A549 (cell line): ENCODE measurements around the gene TLNRD1. TPM values are rescaled to one million over a fixed set of nuclear protein-coding genes. Genes with fewer than 3 reads are reported as not detected.

Source experiments
- ATAC-seq, 2 experiments: fragments of 200-7000 bp in 1 of 2; fragments of >200 bp in 1 of 2; cut with Nextera tagmentation in 1 of 2; cut with Tn5 transposase in 1 of 2; 3 replicates each; pipeline versions ENCODE4 v1.8.0 to v1.9.1; 2018 to 2020; ENCODE audit warnings: mild to moderate bottlenecking in 1 of 2, moderate library complexity in 1 of 2
- CTCF ChIA-PET: fragments of 300-600 bp; sonication (Branson Sonifier 250); formaldehyde crosslinking; extraction: SDS; loops from one replicate; lab custom pipeline; 2021; ENCODE audit warnings: antibody characterized with exemption, inconsistent platforms; lab: Yijun Ruan, JAX
- POLR2A ChIA-PET: fragments of 350-600 bp; formaldehyde crosslinking; extraction: SDS; loops from one replicate; lab custom pipeline; 2021; ENCODE audit warnings: antibody characterized with exemption, inconsistent platforms; lab: Yijun Ruan, JAX
- DNase-seq, 2 experiments: peaks; one replicate each; pipeline versions ENCODE4 v3.0.0 to v3.0.0-alpha.2; 2011 to 2016; ENCODE audit warnings: low read depth in 1 of 2, low spot score in 1 of 2
- FAIRE-seq: peaks from 2 replicates; lab custom pipeline; 2011; peaks lifted over from hg19 to GRCh38; lab: Jason Lieb, UNC
- H3K27ac ChIP-seq, 2 experiments: fragments of >200 bp; sonication (Bioruptor Twin); formaldehyde crosslinking; 3 replicates each; pipeline ENCODE4 v1.5.1; 2016 to 2017
- H3K4me1 ChIP-seq: fragments of >200 bp; sonication (Bioruptor Twin); formaldehyde crosslinking; 3 replicates; pipeline ENCODE4 v1.6.1; 2016
- H3K4me2 ChIP-seq: fragments of >200 bp; sonication (Bioruptor Twin); formaldehyde crosslinking; 3 replicates; pipeline ENCODE4 v1.6.1; 2016
- H3K4me3 ChIP-seq: fragments of >200 bp; sonication (Bioruptor Twin); formaldehyde crosslinking; 3 replicates; pipeline ENCODE4 v1.5.1; 2016
- H3K9me3 ChIP-seq: fragments of >200 bp; sonication (Bioruptor Twin); formaldehyde crosslinking; 3 replicates; pipeline ENCODE4 v1.6.1; 2016
- BCL3 ChIP-seq: fragments of >200 bp; sonication (Bioruptor Twin); formaldehyde crosslinking; IDR thresholded peaks from 3 replicates; pipeline ENCODE4 v1.6.1; 2016
- CTCF ChIP-seq: fragments of >200 bp; sonication (Bioruptor Twin); formaldehyde crosslinking; IDR thresholded peaks from 3 replicates; pipeline ENCODE4 v1.5.1; 2016
- ELK1 ChIP-seq: fragments of 150-350 bp; IDR thresholded peaks from 2 replicates; pipeline ENCODE4 v1.6.1; 2014; ENCODE audit warnings: low read depth, mild to moderate bottlenecking, low read length
- ESRRA ChIP-seq: fragments of 150-350 bp; IDR thresholded peaks from 2 replicates; pipeline ENCODE4 v1.6.1; 2014; ENCODE audit warnings: mild to moderate bottlenecking, low read length, borderline replicate concordance
- FOSL2 ChIP-seq, 2 experiments: fragments of 450-650 bp in 1 of 2; fragments of >200 bp in 1 of 2; sonication (Bioruptor Twin) in 1 of 2; formaldehyde crosslinking; IDR thresholded peaks; 2 replicates each; pipeline versions ENCODE4 v1.5.0 to v1.6.1; 2016 to 2020; ENCODE audit warnings: mild to moderate bottlenecking in 1 of 2, moderate library complexity in 1 of 2
- FOXS1 ChIP-seq: fragments of 250-450 bp; sonication (Bioruptor Pico); IDR thresholded peaks from 2 replicates; pipeline ENCODE4 v1.5.0; 2020; ENCODE audit warnings: mild to moderate bottlenecking, moderate library complexity
- GATA3 ChIP-seq: IDR thresholded peaks from 2 replicates; pipeline ENCODE4 v1.6.1; 2012; ENCODE audit warnings: borderline replicate concordance
- HDAC2 ChIP-seq: fragments of 200-600 bp; sonication (generic); IDR thresholded peaks from 2 replicates; pipeline ENCODE4 v1.6.1; 2016
- HES2 ChIP-seq: fragments of >200 bp; sonication (Bioruptor Twin); formaldehyde crosslinking; IDR thresholded peaks from 2 replicates; pipeline ENCODE4 v1.6.1; 2016
- HOXB5 ChIP-seq: fragments of 250-450 bp; sonication (Bioruptor Pico); IDR thresholded peaks from 2 replicates; pipeline ENCODE4 v1.5.0; 2020; ENCODE audit warnings: mild to moderate bottlenecking, moderate library complexity
- JUNB ChIP-seq: fragments of >200 bp; sonication (Bioruptor Twin); formaldehyde crosslinking; IDR thresholded peaks from 2 replicates; pipeline ENCODE4 v1.6.1; 2016
- KDM5A ChIP-seq: fragments of 200-600 bp; sonication (generic); IDR thresholded peaks from 2 replicates; pipeline ENCODE4 v1.6.1; 2016; ENCODE audit warnings: antibody characterized with exemption, mild to moderate bottlenecking
- PHF8 ChIP-seq: fragments of 200-600 bp; sonication (generic); IDR thresholded peaks from 2 replicates; pipeline ENCODE4 v1.6.1; 2016; ENCODE audit warnings: low read depth, mild to moderate bottlenecking, antibody characterized with exemption, moderate library complexity, borderline replicate concordance
- POLR2A ChIP-seq: IDR thresholded peaks from 2 replicates; pipeline ENCODE4 v1.6.1; 2012; ENCODE audit warnings: mild to moderate bottlenecking, low read length
- RNF2 ChIP-seq: fragments of 200-600 bp; sonication (generic); IDR thresholded peaks from 2 replicates; pipeline ENCODE4 v1.6.1; 2016; ENCODE audit warnings: low read depth, mild to moderate bottlenecking, antibody characterized with exemption, moderate library complexity, borderline replicate concordance
- TFCP2L1 ChIP-seq: fragments of 250-450 bp; sonication (Bioruptor Pico); IDR thresholded peaks from 2 replicates; pipeline ENCODE4 v1.5.0; 2021; ENCODE audit warnings: mild to moderate bottlenecking
- WGBS: methylation state at CpG from one replicate; pipeline ENCODE4 v1.1.6; 2017; ENCODE audit errors: missing lambda C conversion rate; 5-methylcytosine and 5-hydroxymethylcytosine counted together
- polyA plus RNA-seq, 4 experiments: library from polyadenylated mRNA; depleted of rRNA in 3 of 4; stranded (reverse); fragments of >200 nt; fragmentation: RNase III in 1 of 4; extraction: RNeasy Plus Mini Kit Qiagen cat#74134 plus additional on column Dnase treatment in 1 of 4; gene quantifications; 2 replicates in 3 of 4; 3 replicates in 1 of 4; pipeline ENCODE4 v1.2.3, GENCODE V29; 2011 to 2017

TLNRD1 gene
- polyA plus RNA-seq, 2 of the 4 experiments (the other 2 are of a cell fraction): 6.6 to 7.2 TPM

GRCh38 chr15:81031203-81031602, 30.5 kb downstream of the TLNRD1 start:
- no peak overlapping the region for H3K4me2 ChIP-seq
- no peaks in the 10 kb centered on the region for H3K4me1 ChIP-seq
- POLR2A ChIA-PET: no interaction called here
- no peak overlapping the region for H3K4me3 ChIP-seq
- TF ChIP-seq HOXB5 (CRISPR knock-in tag): no peak
- no peak for TF ChIP-seq FOSL2 (IDR thresholded peaks at IDR 0.05)
- no peak for TF ChIP-seq FOSL2 (CRISPR knock-in tag; IDR thresholded peaks at IDR 0.05)
- TF ChIP-seq JUNB: no peak
- no peak for TF ChIP-seq PHF8
- no peak for TF ChIP-seq GATA3
- no peak for TF ChIP-seq HES2
- TF ChIP-seq, all 56 proteins: peak for 0
- 41% methylated on average over 4 of the region's 4 CpGs for WGBS
- FAIRE-seq (no peak), DNase-seq (no peak), ATAC-seq (no peak)
- CTCF ChIA-PET: interaction anchor here (1.9 kb wide), 1 partner anchor 61 kb away, joined by 5 read pairs; no protein-coding TSS in a partner anchor
- H3K9me3 ChIP-seq: peaks cover 30% of the 10 kb centered on the region
- no peak overlapping the region for H3K27ac ChIP-seq

GRCh38 chr15:81032355-81032754, 31.6 kb downstream of the TLNRD1 start:
- ChIA-PET CTCF (interaction anchor here (0.9 kb wide), 1 partner anchor 393 kb away, joined by 3 read pairs; no protein-coding TSS in a partner anchor), POLR2A (no interaction called here)
- Histone ChIP-seq H3K4me1 (no peaks in the 10 kb centered on the region), H3K27ac (no peak overlapping the region), H3K9me3 (peaks cover 30% of the 10 kb centered on the region), H3K4me3 (no peak overlapping the region), H3K4me2 (no peak overlapping the region)
- 37% methylated on average over 4 of the region's 4 CpGs for WGBS
- DNase-seq: no peak
- FAIRE-seq: no peak
- TF ChIP-seq HDAC2 (no peak), ESRRA (no peak), POLR2A (no peak), FOSL2 (IDR thresholded peaks at IDR 0.05) (no peak), FOSL2 (CRISPR knock-in tag; IDR thresholded peaks at IDR 0.05) (no peak)
- no peak for ATAC-seq

- ATAC-seq (no peak), DNase-seq (no peak)
- 4% methylated on average over 1 of the region's 1 CpG for WGBS
- TF ChIP-seq CTCF (no peak), RNF2 (no peak), KDM5A (no peak), HES2 (no peak), BCL3 (no peak), FOXS1 (no peak), ELK1 (no peak), TFCP2L1 (CRISPR knock-in tag) (no peak)
- TF ChIP-seq, all 56 proteins: peak for 0
- H3K4me1 ChIP-seq: no peaks in the 10 kb centered on the region
- no peak overlapping the region for H3K27ac ChIP-seq
- ChIA-PET CTCF (interaction anchor here (1.2 kb wide), 1 partner anchor 16 kb away, joined by 3 read pairs; no protein-coding TSS in a partner anchor), POLR2A (no interaction called here)
- no peak overlapping the region for H3K4me2 ChIP-seq
- FAIRE-seq: no peak
- no peak overlapping the region for H3K4me3 ChIP-seq
- peaks cover 30% of the 10 kb centered on the region for H3K9me3 ChIP-seq
Observed at GRCh38 chr15:81032818-81033217, 32.1 kb downstream of the TLNRD1 start.
